ENCODE measurements around the gene ARMC8. TPM values are rescaled to one million over a fixed set of nuclear protein-coding genes. Genes with fewer than 3 reads are reported as not detected.
"Not testable (repeated sequence)": the region's sequence is repeated elsewhere in the genome, so short reads cannot be mapped to it uniquely, and the experiment has no call there.

ARMC8 gene, protein sequence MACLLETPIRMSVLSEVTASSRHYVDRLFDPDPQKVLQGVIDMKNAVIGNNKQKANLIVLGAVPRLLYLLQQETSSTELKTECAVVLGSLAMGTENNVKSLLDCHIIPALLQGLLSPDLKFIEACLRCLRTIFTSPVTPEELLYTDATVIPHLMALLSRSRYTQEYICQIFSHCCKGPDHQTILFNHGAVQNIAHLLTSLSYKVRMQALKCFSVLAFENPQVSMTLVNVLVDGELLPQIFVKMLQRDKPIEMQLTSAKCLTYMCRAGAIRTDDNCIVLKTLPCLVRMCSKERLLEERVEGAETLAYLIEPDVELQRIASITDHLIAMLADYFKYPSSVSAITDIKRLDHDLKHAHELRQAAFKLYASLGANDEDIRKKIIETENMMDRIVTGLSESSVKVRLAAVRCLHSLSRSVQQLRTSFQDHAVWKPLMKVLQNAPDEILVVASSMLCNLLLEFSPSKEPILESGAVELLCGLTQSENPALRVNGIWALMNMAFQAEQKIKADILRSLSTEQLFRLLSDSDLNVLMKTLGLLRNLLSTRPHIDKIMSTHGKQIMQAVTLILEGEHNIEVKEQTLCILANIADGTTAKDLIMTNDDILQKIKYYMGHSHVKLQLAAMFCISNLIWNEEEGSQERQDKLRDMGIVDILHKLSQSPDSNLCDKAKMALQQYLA
- total RNA-seq: 47.9 and 57.1 TPM in 2 replicates
- polyA plus RNA-seq (2012): 18.7 TPM

DNA sequence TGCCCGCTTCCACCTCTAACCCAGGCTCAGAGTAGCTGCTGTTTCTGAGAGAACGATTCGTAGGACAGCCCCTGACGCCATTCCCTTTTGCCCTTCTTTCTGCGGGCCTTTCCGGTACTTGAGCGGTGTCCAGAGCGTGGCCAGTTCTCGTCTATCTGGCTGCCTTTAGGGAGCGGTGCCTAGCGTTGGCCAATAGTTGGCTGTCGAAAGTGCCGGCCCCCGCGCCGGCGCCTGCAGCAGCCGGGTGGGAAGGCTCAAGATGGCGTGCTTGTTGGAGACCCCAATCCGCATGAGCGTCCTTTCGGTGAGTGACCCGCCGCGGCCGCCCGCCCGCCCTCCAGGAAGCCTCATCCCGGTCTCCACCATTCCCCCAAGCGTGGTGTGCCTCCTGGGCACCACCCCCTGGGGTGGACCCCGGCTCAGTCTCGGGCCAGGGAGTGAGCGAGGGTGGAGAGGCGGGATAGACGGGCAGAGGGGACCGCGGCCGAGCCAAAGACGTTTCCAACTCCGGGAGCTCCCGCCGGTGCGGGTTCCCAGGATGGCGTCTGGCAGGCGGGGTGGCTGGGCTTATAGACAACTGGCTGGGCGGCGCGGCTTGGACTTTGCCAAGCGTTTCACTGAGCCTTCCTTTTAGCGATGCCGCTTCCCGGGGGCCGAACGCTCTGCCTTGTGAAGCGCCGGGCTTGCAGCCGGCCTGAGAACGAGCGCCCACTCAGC, at the start of gene ARMC8:
Gene ARMC8, plus strand, starts transcription at position 6 of the 717 bp plus-strand sequence. Its CDS starts 254 bp downstream, at position 260.
- peak; percentile 59 for DNase-seq (ENCODE audit: low read depth)

DNA sequence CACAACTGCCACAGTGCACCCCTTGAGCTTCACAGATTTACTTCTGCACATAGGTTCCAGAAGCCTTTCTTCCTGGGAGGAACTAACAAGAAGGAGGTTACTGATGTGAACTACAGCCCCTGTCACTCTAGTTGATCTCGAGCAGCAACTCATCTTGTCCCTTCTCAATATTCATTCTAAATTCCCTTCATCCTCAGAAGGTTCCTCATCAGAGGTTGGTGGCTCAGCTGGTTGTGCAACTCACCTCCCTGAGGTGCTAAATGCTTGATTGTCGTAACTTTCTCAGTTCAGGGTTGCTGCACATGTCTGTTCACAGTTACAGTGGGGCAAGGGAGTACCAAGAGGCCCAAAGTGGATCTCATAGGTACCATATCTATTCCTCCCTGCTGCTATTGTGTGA, 49.2 kb upstream of the ARMC8 start:
- DNase-seq (ENCODE audit: low read depth): no peak

DNA sequence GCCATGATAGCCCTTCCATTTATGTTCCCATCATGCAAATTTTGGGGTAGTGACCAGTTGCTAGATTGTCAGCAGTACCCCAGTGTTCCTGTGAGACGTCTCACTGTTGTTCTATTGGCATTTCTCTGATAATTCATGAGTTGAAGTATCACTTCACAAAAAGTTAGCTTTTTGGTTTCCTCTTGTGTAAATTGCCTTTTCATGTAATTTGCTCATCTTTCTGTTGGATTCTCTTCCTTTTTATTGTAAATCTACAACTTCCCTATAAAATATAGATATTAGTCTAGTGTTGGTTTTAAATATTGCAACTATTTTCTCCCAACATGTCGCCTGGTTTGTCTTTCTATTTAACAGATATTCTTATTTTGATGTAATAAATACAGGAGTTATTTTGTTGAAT, 47.4 kb upstream of the ARMC8 start:
- DNase-seq (ENCODE audit: low read depth): no peak

DNA sequence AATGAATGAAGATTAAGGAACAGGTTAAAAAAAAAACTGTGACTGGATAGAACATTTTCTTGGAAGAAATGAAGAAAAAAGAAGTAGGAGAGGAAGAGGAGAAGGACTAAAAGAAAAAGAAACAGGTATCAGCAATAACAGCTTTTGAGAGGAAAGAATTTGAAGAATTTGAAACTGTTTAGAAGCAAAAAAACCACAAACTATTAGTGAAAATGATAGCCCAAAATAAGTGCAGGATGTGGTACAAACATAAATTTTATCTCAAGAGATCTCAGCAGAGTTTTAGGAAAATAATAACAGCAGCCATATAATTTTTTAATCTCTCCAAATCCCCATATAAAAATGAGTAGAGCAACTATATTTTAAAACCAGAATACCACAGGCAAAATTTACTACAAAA, 46.2 kb upstream of the ARMC8 start:
- DNase-seq (ENCODE audit: low read depth): no peak

DNA sequence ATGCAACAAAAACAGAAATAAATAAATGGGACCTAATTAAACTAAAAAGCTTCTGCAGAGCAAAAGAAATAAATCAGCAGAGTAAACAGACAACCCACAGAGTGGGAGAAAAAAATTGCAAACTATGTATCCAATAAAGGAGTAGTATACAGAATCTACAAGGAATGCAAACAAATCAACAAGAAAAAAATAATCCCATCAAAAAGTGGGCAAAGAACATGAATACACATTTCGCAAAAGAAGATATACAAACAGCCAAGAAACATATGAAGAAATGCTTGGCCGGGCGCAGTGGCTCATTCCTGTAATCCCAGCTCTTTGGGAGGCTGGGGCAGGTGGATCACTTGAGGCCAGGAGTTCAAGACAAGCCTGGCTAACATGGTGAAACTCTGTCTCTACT, 44.9 kb upstream of the ARMC8 start:
- not testable (repeated sequence) for DNase-seq (ENCODE audit: low read depth)

DNA sequence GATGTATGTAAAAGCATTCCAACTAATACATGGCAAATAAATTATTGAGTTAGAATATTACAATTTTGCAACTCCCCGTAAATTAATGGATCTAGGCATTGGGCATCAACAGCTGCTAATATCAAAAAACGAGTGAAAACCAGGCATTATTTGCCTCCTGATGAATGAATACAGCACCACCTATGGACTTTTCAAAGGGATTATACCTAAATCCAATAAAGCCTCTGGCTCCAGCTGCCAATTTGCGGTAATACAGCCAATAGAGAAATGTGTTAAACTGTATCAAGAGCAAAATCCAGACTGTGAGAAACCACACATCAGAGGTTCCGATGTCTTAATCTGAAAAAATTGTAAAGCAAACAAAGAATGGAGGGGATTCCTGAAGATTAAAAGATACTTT, 38.6 kb upstream of the ARMC8 start:
- no peak for DNase-seq (ENCODE audit: low read depth)

DNA sequence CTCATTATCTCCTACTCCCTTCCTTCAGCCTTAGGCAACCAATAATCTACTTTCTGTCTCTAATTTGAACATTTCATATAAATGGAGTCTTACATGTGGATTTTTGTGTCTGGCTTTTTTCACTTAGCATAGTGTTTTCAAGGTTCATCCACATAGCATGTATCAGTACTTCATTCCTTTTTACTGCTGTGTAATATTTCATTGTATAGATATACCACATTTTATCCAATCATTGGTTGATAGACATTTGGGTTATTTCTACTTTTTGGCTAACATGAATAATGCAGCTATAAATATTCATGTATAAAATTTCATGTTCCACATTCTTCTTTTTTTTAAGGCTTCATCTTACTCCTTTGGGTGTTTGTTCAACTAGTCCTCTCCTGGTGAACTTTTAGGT, 32.6 kb upstream of the ARMC8 start:
- no peak for DNase-seq (ENCODE audit: low read depth)

DNA sequence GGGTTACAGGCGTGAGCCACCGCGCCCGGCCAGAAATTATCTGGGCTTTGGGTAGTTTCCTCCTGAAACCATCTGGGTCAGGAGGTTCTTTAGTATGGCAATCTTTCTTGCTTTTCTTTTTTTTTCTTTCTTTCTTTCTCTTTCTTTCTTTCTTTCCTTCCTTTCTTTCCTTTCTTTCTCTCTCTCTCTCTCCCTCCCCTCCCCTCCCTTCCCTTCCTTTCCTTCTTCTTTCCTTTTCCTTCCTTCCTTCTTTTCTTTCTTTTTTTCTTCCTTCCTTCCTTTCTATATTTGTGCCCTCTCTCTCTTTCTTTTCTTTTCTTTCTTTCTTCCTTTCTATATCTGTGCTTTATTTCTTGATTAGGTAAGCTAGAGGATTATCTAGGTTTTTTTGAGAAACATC, 29.4 kb upstream of the ARMC8 start:
- no peak for DNase-seq (ENCODE audit: low read depth)

DNA sequence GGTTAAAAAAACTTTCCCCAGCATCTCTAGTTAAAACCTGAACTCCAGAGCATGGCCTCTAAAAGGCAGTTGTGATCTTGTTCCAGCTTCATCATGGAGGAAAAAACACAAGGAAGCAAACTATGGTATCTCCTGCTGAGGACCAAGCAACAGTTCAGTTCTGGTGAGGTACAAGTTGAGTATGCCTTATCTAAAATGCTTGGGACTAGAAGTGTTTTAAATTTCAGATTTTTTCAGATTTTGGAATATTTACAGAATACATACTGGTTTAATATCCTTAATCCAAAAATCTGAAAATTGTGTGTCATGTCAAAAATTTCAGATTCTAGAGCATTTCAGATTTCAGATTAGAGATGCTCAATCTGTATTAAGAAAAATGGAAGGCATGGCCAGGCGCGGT, 22.0 kb upstream of the ARMC8 start:
- no peak for DNase-seq (ENCODE audit: low read depth)

DNA sequence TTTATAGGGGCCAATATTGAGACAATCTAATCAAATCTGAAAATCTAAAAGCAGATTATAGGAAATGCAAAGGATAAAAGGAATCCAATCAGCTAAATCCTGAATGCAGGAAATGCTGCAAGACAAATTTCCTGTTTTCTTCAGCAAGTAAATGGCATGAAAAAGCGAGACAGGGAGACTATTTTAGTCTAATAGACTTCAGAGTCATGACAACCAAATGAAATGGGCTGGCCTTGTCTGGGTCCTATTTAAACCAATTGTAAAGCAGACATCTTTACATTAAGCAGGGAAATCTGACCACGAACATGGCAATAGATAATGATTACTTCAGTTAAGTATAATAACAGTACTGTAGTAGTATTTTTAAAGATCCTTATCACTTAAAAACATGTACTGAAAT, 14.5 kb upstream of the ARMC8 start:
- DNase-seq (ENCODE audit: low read depth): no peak

DNA sequence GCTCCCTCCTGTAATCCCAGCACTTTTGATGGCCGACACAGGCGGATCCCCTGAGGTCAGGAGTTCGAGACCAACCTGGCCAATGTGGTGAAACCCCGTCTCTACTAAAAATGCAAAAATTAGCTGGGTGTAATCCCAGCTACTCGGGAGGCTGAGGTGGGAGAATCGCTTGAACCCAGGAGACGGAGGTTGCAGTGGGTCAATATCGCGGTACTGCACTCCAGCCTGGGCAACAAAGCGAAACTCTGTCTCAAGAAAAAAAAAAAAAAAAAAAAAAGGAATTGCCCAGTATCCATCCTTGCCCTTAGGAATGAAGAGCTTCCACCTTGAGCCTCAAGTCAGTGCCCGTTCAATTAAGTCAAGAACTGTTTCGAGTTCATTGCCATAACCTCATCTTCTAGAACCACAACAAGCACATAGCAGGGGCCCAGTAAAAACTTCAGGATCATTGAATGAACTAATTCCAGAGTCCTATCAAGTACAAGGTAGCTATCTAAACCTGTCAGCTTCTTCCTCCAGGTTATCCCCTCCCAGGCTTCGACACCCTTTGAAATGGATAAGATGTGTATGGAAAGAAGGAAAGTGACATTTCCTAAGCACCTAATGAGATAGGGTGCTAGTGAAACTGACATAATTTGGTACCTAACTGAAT, 13.2 kb upstream of the ARMC8 start:
- no peak for DNase-seq (ENCODE audit: low read depth)

DNA sequence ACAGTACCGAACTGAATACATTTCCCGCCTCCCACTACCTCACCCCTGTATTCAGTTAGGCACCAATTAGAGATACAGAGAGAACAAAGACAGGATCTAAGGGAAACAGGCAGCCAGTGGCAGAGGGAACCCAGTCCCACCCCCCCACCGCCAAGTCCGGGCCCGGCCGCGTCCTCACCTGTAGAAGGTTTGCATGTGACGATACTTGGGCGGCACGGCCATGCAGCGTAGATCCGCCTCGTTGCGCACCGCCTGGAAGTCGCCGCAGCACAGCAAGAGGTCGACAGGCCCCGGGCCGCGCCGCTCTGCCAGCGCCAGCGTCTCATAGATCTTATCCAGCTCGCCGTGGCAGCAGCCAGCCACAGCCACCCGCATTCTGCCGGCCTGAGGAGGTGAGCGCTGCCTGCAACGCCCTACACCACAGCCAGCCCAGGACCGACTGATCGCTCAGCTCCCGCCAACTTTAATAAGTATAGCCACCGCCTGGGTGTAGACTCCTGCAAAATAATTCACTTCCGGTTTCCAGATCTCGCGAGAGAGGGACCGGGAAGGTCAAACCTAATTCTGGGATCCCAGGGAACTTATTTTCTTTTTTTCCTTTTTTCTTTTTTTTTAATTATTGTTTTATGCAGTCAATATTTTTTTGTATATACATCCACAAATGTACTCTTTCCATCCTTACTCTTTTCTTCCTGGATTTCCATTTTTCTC, 12.5 kb upstream of the ARMC8 start, which contains the start of gene DBR1:
Gene DBR1, minus strand, starts transcription at position 501 of the 711 bp plus-strand sequence. Its CDS starts 126 bp downstream, at position 375.
- peak; percentile 92 for DNase-seq (ENCODE audit: low read depth)

DNA sequence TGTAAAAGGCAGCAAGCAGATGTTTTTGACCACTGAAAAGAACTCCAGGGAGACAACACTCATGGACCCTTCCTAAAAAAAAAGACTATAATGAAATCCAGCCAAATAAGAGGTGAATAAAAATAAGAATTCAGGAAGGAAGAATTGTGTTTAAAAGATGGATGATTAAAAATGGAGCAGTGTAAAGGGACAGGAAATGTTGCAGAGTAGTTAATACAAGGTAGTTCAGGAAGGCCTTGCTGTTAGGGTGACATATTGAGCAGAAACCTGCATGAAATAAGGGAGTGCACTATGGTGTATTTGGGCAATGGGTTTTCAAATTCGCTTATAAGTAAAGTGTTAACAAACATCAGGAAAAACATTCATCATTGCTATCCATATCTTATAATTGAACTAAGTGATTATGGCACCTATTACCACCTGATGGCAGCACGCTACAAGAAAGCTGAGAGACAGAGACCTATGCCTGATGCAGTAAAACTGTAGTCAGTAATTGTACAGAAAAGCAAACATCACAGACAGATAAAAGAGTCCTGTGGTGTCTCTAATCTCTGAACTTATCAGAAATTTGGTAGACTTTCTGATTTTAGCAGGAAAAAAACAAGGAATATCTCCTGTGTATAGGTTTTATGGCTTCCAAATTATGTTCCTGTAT, 6.6 kb upstream of the ARMC8 start:
- DNase-seq (ENCODE audit: low read depth): peak; percentile 29

DNA sequence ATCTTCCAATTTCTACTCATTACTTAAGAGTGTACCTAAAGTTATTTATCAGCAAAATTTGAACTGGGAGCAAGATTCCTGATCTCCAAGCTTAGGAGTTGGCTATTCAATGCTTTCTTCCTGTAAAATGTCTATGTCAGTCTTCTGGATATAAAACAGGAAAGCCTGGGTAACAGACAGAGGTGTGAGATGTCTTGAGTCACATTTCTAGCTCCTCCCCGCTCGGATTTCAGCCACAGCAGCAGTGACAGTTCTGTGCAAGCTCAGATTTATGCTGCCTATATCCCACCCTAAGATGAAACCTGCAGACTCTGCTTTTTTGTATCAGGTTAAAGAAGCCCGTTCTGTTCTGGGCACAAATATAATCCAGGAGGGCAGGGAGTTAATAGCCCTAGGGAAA, 2.1 kb upstream of the ARMC8 start:
- DNase-seq (ENCODE audit: low read depth): no peak

DNA sequence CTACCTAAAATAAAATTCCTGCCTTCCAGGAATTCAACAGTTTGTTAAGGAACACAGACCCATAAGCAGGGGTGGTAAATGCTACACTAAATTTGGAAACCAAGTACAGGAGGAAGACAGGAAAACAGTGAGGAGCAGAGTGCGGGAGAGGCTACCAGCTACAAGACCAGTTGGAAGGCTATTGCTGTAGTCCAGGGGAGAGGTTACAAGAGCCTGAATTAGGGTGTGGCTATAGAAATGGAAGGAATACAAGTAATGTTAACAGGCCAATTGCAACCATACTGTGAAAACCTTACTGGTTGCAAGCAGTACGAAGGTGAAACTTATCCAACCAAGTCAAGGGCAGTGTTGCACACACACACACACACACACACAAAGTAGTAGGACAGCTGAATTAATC, 880 bp upstream of the ARMC8 start:
- DNase-seq (ENCODE audit: low read depth): no peak

DNA sequence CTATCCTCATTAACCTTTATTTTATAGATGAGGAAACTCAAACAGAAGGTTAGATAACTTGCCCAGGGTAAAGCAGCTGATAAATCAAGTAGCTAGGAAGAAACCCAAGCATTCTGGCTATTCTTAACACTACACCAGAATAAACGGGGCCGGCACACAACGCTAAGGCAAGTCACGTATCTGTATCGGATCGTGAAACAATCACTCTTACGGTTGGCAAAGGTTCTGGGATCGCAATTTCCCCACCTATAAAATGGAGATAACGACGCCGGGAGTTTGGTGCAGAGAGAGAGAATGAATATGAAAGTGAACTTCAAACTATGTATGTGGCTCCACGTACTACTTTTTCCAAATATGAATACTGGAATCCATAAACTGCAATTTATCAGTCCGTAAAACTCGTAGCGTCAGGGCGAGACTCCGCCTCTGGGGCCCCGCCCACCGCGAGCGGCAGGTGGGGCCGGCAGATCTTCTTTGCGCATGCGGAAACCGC, 252 bp upstream of the ARMC8 start:
- DNase-seq (ENCODE audit: low read depth): peak; percentile 91

DNA sequence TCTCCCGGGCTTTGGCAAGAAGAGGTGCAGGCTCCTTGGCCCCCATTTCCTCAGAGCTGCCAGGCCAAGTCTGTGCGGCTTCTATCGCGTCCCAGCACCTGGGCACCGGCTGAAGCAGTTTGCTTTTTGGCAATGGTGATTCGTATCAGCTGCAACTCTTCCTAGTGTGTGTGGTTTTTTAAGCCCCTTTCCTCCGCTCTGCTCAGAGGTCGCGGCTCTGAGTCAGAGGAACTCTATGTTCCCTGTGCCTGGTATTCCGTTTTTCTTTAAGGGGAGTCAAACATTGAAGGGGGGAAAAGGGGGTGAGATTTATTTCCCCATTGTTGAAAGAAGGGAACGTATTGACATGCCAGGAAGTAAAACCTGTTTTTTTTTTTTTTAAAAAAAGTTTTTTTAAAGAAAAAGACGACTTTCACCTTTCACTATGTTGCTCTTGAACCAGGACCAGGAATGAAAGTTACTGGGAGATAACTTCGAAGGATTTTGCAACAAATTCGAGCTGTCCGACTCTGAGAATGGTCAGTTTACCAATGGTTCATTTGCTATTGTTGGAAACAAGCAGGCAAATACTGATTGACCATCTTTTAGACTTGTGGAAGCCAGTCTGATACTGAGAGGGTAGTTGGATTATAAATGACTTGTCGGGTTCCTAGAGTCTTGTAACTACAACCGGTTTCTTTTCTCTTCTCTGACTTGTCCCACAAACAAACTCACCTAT, 1.1 kb downstream of the ARMC8 start:
- no peak for DNase-seq (ENCODE audit: low read depth)

DNA sequence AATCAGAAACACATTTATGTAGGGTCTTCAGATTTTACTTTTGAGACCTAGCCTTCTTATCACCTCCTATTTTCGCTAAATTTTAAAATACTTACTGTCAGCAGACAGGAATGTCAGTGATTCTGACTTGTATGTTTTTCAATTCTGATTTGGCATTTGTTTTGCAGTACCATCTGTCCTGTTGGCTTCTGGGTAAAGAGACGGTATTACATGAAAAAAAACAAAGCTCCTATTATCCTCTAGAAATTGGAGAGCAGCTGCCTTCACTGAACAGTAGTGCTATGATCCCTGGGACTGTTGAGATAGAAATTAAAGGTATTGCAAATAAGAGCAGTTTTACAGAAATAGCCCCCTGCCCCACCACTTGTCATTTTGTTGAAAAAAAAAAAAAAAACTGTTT, 8.4 kb downstream of the ARMC8 start:
- peak; percentile 41 for DNase-seq (ENCODE audit: low read depth)

DNA sequence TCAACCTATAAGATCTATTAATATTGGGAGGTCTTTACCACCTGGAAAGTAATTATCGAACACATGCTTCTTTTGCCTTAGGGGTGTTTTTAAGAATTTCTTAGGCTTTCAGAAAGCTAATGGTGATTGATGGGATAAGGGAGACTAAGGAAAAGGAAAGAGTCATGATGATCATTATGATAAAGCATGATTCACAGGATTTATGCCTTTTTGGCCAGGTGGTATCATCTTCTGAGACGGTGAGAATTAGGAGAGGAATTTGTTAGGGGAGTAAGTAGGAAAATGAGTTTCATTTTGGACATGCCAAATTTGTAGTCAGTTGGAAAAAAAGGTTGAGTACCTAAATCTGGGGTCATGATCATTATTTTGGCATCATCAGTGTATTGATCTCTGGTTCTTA, 8.9 kb downstream of the ARMC8 start:
- no peak for DNase-seq (ENCODE audit: low read depth)

Data from myocyte (in vitro differentiated cells).